K562 (cell line): Measurements from ENCODE around the gene CDKN2D. TPM values are rescaled to one million over a fixed set of nuclear protein-coding genes. Genes with fewer than 3 reads are reported as not detected.

ENCODE experiments used
- ATF7 ChIP-seq: fragments of 450-650 bp; IDR thresholded peaks from 2 replicates; pipeline ENCODE4 v1.7.1; 2014; ENCODE audit warnings: mild to moderate bottlenecking, moderate library complexity
- CBX3 ChIP-seq, 2 experiments: IDR thresholded peaks; 1 replicate in 1 of 2; 2 replicates in 1 of 2; pipeline ENCODE4 v1.6.1; 2012; ENCODE audit warnings: inconsistent platforms in 2 of 2, low read length in 2 of 2, borderline replicate concordance in 1 of 2, control low read depth in 1 of 2
- CBX5 ChIP-seq: IDR thresholded peaks from 2 replicates; pipeline ENCODE4 v1.6.1; 2014; ENCODE audit warnings: low read depth, borderline replicate concordance
- CCNT2 ChIP-seq: IDR thresholded peaks from 2 replicates; pipeline ENCODE4 v1.6.1; 2011; ENCODE audit warnings: borderline replicate concordance, low read depth, mild to moderate bottlenecking, moderate library complexity, mixed read lengths, low read length; ENCODE audit not compliant: insufficient read length; ENCODE audit errors: extremely low read depth
- CHD4 ChIP-seq: fragments of 200-600 bp; sonication (generic); IDR thresholded peaks from 3 replicates; pipeline ENCODE4 v1.6.1; 2012; ENCODE audit warnings: low read depth, mild to moderate bottlenecking, mixed read lengths, low read length, inconsistent platforms; ENCODE audit not compliant: insufficient read depth, insufficient replicate concordance, poor library complexity, severe bottlenecking
- ESRRA ChIP-seq: fragments of 450-650 bp; IDR thresholded peaks from 2 replicates; pipeline ENCODE4 v1.6.1; 2014; ENCODE audit warnings: low read depth, mild to moderate bottlenecking, moderate library complexity, borderline replicate concordance
- FOSL1 ChIP-seq: fragments of 200-800 bp; sonication (Bioruptor generic); conservative IDR thresholded peaks from 2 replicates; pipeline ENCODE4 v1.6.1; 2016; ENCODE audit warnings: missing genetic modification characterization, missing compliant biosample characterization
- HMG20A ChIP-seq: fragments of 450-650 bp; formaldehyde crosslinking; conservative IDR thresholded peaks from 2 replicates; pipeline ENCODE4 v1.4.0; 2020; ENCODE audit warnings: mild to moderate bottlenecking, mixed read lengths
- NBN ChIP-seq: fragments of 450-650 bp; IDR thresholded peaks from 2 replicates; pipeline ENCODE4 v1.6.1; 2016; ENCODE audit warnings: low read depth, mild to moderate bottlenecking
- NELFE ChIP-seq: IDR thresholded peaks from 2 replicates; pipeline ENCODE4 v1.6.1; 2011; ENCODE audit warnings: mild to moderate bottlenecking; ENCODE audit not compliant: insufficient read depth, insufficient read length
- NUFIP1 ChIP-seq: fragments of 450-650 bp; IDR thresholded peaks from 2 replicates; pipeline ENCODE4 v1.6.1; 2018; ENCODE audit not compliant: partially characterized antibody
- TEAD4 ChIP-seq, 2 experiments: sonication (generic) in 1 of 2; formaldehyde crosslinking in 1 of 2; IDR thresholded peaks; 2 replicates each; pipeline versions ENCODE4 v1.6.1 to v1.8.0; 2012 to 2022; ENCODE audit warnings: borderline replicate concordance in 1 of 2, inconsistent platforms in 1 of 2, low read length in 1 of 2, mild to moderate bottlenecking in 1 of 2, missing genetic modification reagents in 1 of 2
- ZC3H8 ChIP-seq: fragments of 450-650 bp; IDR thresholded peaks from 2 replicates; pipeline ENCODE4 v1.6.1; 2017
- ZFX ChIP-seq: sonication (generic); formaldehyde crosslinking; IDR thresholded peaks from 2 replicates; pipeline ENCODE4 v1.8.0; 2022; ENCODE audit warnings: mild to moderate bottlenecking, missing genetic modification reagents, moderate library complexity
- ZNF217 ChIP-seq: sonication (generic); formaldehyde crosslinking; IDR thresholded peaks from 2 replicates; pipeline ENCODE4 v1.8.0; 2022; ENCODE audit warnings: mild to moderate bottlenecking, missing genetic modification reagents
- ZNF561 ChIP-seq: fragments of 450-650 bp; formaldehyde crosslinking; conservative IDR thresholded peaks from 2 replicates; pipeline ENCODE4 v1.4.0; 2020; ENCODE audit warnings: mild to moderate bottlenecking, moderate library complexity
- polyA plus RNA-seq, 8 experiments: library from polyadenylated mRNA; depleted of rRNA in 4 of 8; stranded (reverse) in 5 of 8; unstranded in 3 of 8; fragments of >200 nt; fragmentation: Nextera tagmentation in 2 of 8; fragmentation: Illumina TruSeq in 1 of 8; extraction: Ambion mirVana in 2 of 8; extraction: Trizol in 1 of 8; gene quantifications; 2 replicates each; pipeline versions ENCODE4 v1.2.1 to v1.2.3, GENCODE V29; 2011 to 2014; ENCODE audit warnings: inconsistent platforms in 1 of 8, missing spikeins in 1 of 8
- total RNA-seq, 7 experiments: library from RNA; depleted of rRNA in 6 of 7; stranded (reverse); fragments of >200 nt in 6 of 7; fragmentation: Illumina TruSeq in 2 of 7; extraction: Trizol in 2 of 7; gene quantifications; 2 replicates each; pipeline versions ENCODE4 v1.2.1 to v1.2.3, GENCODE V29; 2011 to 2021; ENCODE audit warnings: low replicate concordance in 1 of 7
- TF ChIP-seq, protein P1 (sequence below): fragments of 200-800 bp; sonication (Bioruptor generic); IDR thresholded peaks from 2 replicates; pipeline ENCODE4 v1.6.1; 2016; ENCODE audit warnings: missing genetic modification characterization, missing compliant biosample characterization
- TF ChIP-seq, protein P2 (sequence below), 3 experiments: IDR thresholded peaks in 2 of 3; conservative IDR thresholded peaks in 1 of 3; 2 replicates each; pipeline ENCODE4 v1.5.1; 2011 to 2012; ENCODE audit warnings: low read length in 3 of 3, mild to moderate bottlenecking in 3 of 3, control low read depth in 2 of 3, improper control_type of control experiment in 1 of 3, inconsistent platforms in 1 of 3, low read depth in 1 of 3, mixed read lengths in 1 of 3, moderate library complexity in 1 of 3; ENCODE audit not compliant: insufficient read depth in 2 of 3
- TF ChIP-seq, protein P3 (sequence below): fragments of 450-650 bp; formaldehyde crosslinking; IDR thresholded peaks from 2 replicates; pipeline ENCODE4 v1.4.0; 2020; ENCODE audit warnings: mild to moderate bottlenecking, moderate library complexity

CDKN2D gene
- total and polyA plus RNA-seq, 9 of the 15 experiments (the other 6 are each of a cell fraction or from before 2014, with no cell fraction given): 0.41 to 8.2 (median 3.7) TPM

GRCh38 chr19:10602330-10603083 is 33.7 kb upstream of the CDKN2D start (continued):
- TF ChIP-seq, protein P1, sequence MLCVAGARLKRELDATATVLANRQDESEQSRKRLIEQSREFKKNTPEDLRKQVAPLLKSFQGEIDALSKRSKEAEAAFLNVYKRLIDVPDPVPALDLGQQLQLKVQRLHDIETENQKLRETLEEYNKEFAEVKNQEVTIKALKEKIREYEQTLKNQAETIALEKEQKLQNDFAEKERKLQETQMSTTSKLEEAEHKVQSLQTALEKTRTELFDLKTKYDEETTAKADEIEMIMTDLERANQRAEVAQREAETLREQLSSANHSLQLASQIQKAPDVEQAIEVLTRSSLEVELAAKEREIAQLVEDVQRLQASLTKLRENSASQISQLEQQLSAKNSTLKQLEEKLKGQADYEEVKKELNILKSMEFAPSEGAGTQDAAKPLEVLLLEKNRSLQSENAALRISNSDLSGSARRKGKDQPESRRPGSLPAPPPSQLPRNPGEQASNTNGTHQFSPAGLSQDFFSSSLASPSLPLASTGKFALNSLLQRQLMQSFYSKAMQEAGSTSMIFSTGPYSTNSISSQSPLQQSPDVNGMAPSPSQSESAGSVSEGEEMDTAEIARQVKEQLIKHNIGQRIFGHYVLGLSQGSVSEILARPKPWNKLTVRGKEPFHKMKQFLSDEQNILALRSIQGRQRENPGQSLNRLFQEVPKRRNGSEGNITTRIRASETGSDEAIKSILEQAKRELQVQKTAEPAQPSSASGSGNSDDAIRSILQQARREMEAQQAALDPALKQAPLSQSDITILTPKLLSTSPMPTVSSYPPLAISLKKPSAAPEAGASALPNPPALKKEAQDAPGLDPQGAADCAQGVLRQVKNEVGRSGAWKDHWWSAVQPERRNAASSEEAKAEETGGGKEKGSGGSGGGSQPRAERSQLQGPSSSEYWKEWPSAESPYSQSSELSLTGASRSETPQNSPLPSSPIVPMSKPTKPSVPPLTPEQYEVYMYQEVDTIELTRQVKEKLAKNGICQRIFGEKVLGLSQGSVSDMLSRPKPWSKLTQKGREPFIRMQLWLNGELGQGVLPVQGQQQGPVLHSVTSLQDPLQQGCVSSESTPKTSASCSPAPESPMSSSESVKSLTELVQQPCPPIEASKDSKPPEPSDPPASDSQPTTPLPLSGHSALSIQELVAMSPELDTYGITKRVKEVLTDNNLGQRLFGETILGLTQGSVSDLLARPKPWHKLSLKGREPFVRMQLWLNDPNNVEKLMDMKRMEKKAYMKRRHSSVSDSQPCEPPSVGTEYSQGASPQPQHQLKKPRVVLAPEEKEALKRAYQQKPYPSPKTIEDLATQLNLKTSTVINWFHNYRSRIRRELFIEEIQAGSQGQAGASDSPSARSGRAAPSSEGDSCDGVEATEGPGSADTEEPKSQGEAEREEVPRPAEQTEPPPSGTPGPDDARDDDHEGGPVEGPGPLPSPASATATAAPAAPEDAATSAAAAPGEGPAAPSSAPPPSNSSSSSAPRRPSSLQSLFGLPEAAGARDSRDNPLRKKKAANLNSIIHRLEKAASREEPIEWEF (CRISPR knock-in tag): no peak
- no peak for TF ChIP-seq HMG20A (CRISPR knock-in tag)
- TF ChIP-seq NELFE: no peak
- no peak for TF ChIP-seq FOSL1
- TF ChIP-seq ESRRA: no peak
- TF ChIP-seq, protein P2, sequence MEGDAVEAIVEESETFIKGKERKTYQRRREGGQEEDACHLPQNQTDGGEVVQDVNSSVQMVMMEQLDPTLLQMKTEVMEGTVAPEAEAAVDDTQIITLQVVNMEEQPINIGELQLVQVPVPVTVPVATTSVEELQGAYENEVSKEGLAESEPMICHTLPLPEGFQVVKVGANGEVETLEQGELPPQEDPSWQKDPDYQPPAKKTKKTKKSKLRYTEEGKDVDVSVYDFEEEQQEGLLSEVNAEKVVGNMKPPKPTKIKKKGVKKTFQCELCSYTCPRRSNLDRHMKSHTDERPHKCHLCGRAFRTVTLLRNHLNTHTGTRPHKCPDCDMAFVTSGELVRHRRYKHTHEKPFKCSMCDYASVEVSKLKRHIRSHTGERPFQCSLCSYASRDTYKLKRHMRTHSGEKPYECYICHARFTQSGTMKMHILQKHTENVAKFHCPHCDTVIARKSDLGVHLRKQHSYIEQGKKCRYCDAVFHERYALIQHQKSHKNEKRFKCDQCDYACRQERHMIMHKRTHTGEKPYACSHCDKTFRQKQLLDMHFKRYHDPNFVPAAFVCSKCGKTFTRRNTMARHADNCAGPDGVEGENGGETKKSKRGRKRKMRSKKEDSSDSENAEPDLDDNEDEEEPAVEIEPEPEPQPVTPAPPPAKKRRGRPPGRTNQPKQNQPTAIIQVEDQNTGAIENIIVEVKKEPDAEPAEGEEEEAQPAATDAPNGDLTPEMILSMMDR (IDR thresholded peaks at IDR 0.05 in 2 of 3, conservative IDR thresholded peaks at IDR 0.05 in 1 of 3; ENCODE audit: insufficient read depth in 2 of 3, low read depth in 1 of 3, low read length in 3 of 3): no peak
- TF ChIP-seq ZFX: peak; percentile 76
- TF ChIP-seq NUFIP1: no peak
- peak; percentile 50 for TF ChIP-seq CCNT2
- 0 out of 3 replicates have a peak, but pooled peaks of 1 of the 2 experiments have one; percentile 8 for TF ChIP-seq CBX3 (IDR thresholded peaks at IDR 0.05; ENCODE audit: borderline replicate concordance in 1 of 2, low read length in 2 of 2)
- 0 out of 2 replicates have a peak, but pooled peaks have one; percentile 27 for TF ChIP-seq ATF7
- no peak for TF ChIP-seq ZNF561 (CRISPR knock-in tag)
- TF ChIP-seq NBN: no peak
- no peak for TF ChIP-seq ZNF217 (CRISPR knock-in tag)
- no peak for TF ChIP-seq ZC3H8
- peak; percentile 46 for TF ChIP-seq CHD4
- TF ChIP-seq CBX5: no peak
- no peak for TF ChIP-seq TEAD4 (IDR thresholded peaks at IDR 0.05; ENCODE audit: low read length)
- TF ChIP-seq TEAD4 (CRISPR knock-in tag; IDR thresholded peaks at IDR 0.05; ENCODE audit: borderline replicate concordance): no peak
- TF ChIP-seq, protein P3, sequence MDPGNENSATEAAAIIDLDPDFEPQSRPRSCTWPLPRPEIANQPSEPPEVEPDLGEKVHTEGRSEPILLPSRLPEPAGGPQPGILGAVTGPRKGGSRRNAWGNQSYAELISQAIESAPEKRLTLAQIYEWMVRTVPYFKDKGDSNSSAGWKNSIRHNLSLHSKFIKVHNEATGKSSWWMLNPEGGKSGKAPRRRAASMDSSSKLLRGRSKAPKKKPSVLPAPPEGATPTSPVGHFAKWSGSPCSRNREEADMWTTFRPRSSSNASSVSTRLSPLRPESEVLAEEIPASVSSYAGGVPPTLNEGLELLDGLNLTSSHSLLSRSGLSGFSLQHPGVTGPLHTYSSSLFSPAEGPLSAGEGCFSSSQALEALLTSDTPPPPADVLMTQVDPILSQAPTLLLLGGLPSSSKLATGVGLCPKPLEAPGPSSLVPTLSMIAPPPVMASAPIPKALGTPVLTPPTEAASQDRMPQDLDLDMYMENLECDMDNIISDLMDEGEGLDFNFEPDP (CRISPR knock-in tag): 0 out of 2 replicates have a peak, but pooled peaks have one; percentile 38
